Inferior parietal cortex (tissue), 1 donor: ENCODE measurements around the gene MALRD1.

Experiments
- DNase-seq: peaks from one replicate; pipeline ENCODE4 v3.0.0-alpha.2; 2016; ENCODE audit errors: extremely low spot score

MALRD1 gene

GRCh38 chr10:19048489-19048888 is at the start of gene MALRD1:
TSS of gene MALRD1 (plus strand) at chr10:19048801. CDS start at chr10:19048939, 138 bp downstream.
- no peak for DNase-seq

DNA sequence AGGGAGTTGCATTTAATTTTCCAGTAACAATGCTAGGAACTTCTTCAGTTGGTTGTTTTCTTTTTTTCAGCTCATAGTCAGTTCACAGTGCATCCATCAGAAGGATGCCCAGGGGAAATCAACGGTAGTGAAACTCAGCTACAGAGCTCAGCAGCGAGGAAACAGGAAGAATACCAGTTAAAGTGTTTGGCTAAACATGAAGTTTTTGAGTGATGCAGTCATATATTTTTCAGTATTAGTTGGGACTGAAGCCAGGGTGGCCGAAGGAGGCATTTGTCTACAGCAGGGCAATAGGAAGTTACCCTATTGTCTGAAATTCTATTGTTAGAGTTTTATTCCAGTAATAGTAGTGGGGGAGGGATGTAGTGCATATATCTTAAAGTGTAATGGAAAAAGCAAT is 45.3 kb upstream of the MALRD1 start:
- DNase-seq = no peak

- DNase-seq = no peak
These were observed 36.5 kb upstream of the MALRD1 start for GRCh38 chr10:19012111-19012510.

DNA sequence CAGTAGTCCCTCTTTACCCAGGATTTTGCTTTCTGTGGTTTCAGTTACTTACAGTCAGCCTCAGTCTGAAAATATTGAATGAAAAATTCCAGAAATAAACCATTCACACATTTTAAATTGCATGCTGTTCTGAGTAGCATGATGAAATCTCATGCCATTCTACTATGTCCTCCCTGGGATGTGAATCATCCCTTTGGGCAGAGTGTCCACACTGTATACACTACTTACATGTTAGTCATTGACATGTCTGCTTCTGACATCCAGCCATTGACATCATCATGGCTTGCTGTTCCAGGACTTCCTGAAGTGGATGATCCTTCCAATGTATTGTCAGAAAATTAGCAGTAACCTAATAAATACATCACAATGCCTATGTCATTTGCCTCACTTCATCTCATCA is 34.6 kb upstream of the MALRD1 start:
- no peak for DNase-seq

GRCh38 chr10:19014498-19014897 is 34.1 kb upstream of the MALRD1 start:
- no peak for DNase-seq

GRCh38 chr10:19017116-19017890 is 31.3 kb upstream of the MALRD1 start:
- no peak for DNase-seq

- DNase-seq = no peak
These were observed 27.4 kb upstream of the MALRD1 start for GRCh38 chr10:19021162-19021561.

DNA sequence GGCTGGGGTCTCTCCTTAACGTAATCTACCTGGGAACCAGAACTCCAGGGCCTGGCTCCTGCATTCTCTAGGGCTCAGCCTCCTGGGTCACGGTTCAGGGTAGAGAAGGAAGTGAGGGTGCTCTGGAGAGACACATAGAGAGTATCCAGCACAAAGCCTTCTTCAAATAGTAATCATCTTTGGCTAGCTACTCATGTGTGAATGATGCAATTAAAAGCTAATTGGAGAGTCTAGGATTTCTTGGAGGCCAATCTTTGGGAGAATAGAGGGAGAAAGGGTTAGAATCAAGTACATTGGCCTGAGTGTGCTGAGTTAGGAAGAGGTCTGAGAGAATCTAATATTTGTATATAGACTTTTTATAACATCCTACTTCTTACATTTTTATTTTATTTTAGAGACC is 24.0 kb upstream of the MALRD1 start:
- no peak for DNase-seq

DNA sequence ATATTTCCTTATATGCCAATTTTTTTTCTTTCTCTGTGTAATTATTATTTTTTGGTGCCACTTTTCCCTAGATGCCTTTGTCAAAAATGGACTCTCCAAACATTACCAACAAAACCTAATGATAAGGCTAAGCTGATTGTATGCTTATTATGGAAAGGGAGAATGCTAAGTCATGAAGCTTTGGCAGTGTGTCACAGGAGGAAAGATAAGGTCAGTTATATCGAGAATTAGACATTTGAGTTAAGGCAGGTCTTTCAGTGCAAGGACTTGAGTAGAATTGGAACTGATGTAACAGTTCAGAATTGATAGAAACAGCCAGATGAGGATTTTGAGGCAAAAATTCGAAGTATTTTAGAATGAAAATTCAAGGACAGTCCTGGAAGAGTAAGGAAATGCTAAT is 16.8 kb upstream of the MALRD1 start:
- no peak for DNase-seq

DNA sequence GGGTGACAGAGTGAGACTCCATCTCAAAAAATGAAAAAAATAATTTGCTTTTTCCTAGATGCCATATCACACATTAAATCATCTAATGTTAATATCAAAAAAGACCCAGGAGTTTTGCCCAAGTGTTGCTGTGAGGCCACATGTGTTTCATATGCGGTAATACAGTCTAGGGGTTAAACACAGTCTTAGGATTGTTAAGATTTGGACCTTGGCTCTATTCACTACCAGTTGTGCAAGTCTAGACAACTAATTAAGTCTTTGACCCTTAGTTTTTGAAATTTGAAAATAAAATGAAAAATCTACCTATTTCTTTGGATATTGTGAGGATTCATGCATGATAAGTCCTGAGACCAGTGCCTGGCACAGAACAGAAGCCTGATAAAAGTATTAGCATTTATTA is 14.9 kb upstream of the MALRD1 start:
- no peak for DNase-seq

DNA sequence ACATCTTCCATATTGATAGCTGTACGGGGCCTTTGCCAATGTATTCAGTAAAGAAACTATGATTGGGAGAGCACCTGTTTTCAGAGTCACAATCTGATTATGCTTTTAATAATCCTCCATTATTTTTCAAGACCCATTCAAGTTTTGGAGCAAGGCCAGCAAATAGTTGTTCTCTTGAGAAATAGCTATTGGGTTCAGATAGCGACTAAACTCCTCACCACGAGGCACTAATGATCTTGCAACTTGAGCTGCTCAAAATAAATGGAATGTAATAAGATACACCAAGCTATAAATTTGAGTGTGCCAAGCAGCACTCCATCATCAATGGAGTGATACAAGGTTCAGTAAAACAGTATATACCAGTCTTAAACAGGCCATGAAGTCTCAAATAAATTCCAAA is 7.4 kb upstream of the MALRD1 start:
- DNase-seq = no peak

DNA sequence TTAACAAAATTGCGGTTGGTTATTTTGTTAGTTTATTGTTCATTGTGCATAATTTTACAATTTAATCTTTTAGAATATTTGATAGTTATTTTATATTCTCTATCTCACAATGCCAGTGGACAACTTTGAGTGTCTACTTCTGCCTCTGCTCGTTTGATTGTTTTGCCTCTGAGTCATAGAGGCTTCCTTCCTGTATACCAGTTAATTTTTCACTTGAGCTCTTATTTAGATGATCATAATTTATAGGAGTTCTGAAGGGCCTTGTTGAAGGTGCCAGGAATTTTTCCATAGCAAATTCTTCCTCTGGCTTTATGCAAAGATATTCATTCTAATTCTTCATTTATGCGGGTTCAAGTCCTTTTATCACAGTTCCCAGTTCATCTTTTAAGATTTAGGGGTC is 5.2 kb upstream of the MALRD1 start:
- no peak for DNase-seq

DNA sequence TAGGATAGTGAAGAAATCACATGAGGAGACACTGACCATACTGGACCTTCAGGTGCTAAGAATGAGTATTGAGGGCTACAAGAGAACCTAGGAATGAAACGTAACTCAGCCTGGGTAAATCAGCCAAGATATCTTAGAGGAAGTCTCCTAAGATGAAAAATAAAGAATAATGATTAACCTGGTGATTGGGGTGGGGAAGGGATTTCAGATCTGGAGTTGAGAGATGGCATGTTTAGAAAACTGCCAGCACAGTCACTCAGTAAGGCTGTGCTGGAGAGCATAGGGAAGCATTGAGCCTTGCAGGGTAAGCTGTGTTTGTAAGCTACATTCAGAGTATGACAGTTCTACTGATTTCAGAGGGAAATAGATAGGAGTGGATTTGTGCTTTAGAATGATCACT is 1.9 kb upstream of the MALRD1 start:
- DNase-seq = no peak

DNA sequence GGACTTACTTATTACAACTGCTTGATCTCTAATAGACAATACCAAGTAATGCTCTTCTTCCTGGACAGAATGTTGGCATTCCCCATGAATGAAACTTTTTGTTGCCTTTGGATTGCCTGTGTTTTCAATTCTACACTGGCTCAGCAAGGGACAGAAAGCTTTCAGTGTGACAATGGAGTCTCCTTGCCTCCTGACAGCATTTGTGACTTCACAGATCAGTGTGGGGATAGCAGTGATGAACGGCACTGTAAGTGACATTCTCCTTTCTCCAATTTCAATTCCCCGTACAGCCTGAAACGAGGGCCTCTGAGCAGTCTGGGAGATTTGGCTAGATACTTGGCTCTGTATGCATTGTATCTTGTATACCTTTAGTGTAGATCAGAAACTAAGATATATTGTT is 290 bp downstream of the MALRD1 start:
- no peak for DNase-seq

GRCh38 chr10:19049567-19049966 is 966 bp downstream of the MALRD1 start:
- DNase-seq = no peak

GRCh38 chr10:19054289-19054835 is 5.8 kb downstream of the MALRD1 start:
- DNase-seq = no peak

GRCh38 chr10:19058046-19058445 is 9.4 kb downstream of the MALRD1 start:
- DNase-seq = no peak

DNA sequence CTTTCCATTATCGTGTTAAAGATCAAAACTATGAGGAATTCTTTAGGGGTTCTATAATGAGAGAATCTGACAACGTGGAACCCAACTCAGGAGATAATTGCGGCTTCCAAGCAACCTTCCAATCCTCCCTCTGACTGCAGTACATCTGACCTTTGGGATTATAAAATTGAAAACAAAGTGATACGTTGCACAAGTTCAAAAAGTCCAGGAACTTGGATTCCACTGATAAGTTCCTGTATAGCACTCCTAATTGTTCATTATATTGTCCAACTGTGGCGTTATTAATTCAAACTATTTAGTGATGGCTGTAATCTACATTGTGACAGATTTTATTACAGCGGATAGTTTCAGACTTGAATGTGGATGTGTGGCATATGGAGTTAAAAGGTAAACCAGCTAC is 15.4 kb downstream of the MALRD1 start:
- DNase-seq = no peak

GRCh38 chr10:19071946-19072345 is 23.3 kb downstream of the MALRD1 start:
- DNase-seq = no peak

- no peak for DNase-seq
These were observed 28.7 kb downstream of the MALRD1 start for GRCh38 chr10:19077276-19077675.

GRCh38 chr10:19096501-19097073 is 48.0 kb downstream of the MALRD1 start:
- DNase-seq = no peak

- no peak for DNase-seq
These were observed 48.5 kb downstream of the MALRD1 start for GRCh38 chr10:19097151-19097550.

GRCh38 chr10:19098803-19099202 is 50.2 kb downstream of the MALRD1 start:
- DNase-seq = no peak
